Measurements from ENCODE around the gene BARHL1. TPM values are rescaled to one million over a fixed set of nuclear protein-coding genes. Genes with fewer than 3 reads are reported as not detected.

BARHL1 gene
- total RNA-seq, 1 experiment from 2014 or later, result not detected

- WGBS (ENCODE audit: extremely low coverage, insufficient read length, low lambda C conversion rate), result no CpG with 5 or more reads among the region's 19 CpGs
- no peaks in the 10 kb centered on the region for H3K27me3 ChIP-seq (ENCODE audit: insufficient read depth, low read length)
- no peaks in the 10 kb centered on the region for H3K79me1 ChIP-seq (ENCODE audit: insufficient read depth, low read depth, low read length, poor library complexity, severe bottlenecking)
- no peak overlapping the region for H2AFZ ChIP-seq (ENCODE audit: low read length)
- no peak overlapping the region for H3K4me3 Mint-ChIP-seq
- no peak overlapping the region for H2BK5ac ChIP-seq (ENCODE audit: insufficient read length, low read length)
- no peak overlapping the region for H3K18ac ChIP-seq (ENCODE audit: insufficient read length, low read depth, low read length)
- no peaks in the 10 kb centered on the region for H3K79me2 ChIP-seq (ENCODE audit: insufficient read depth, low read length)
- H3K9ac ChIP-seq (ENCODE audit: extremely low read depth, insufficient read length, low read length), result no peak overlapping the region
- no peaks in the 10 kb centered on the region for H3K9me3 ChIP-seq (ENCODE audit: control insufficient read depth, low read depth, low read length)
- H3K27ac Mint-ChIP-seq, result no peak overlapping the region
- no peak overlapping the region for H2BK20ac ChIP-seq (ENCODE audit: low read depth, low read length, poor library complexity, severe bottlenecking)
- H3T11ph ChIP-seq (ENCODE audit: low read length), result no peak overlapping the region
- peaks cover 4% of the 10 kb centered on the region; the same call in 1 of the 2 replicates for H3K4me1 ChIP-seq (ENCODE audit: insufficient read depth, low read length)
- no peak overlapping the region for H3K56ac ChIP-seq (ENCODE audit: insufficient read length, low read depth, low read length)
- H2BK15ac ChIP-seq (ENCODE audit: low read depth, low read length), result no peak overlapping the region
- H3K9me3 Mint-ChIP-seq, result no peaks in the 10 kb centered on the region; a peak in 1 of 5 replicates
- no peak overlapping the region for H3K23ac ChIP-seq (ENCODE audit: insufficient read length, low read depth, low read length)
- H3K14ac ChIP-seq (ENCODE audit: insufficient read depth, low read length), result no peak overlapping the region
- H4K20me1 ChIP-seq (ENCODE audit: control insufficient read depth, insufficient read depth, insufficient read length), result no peaks in the 10 kb centered on the region
- TF ChIP-seq CTCF (conservative IDR thresholded peaks at IDR 0.05), result no peak
- no peak overlapping the region for H4K5ac ChIP-seq (ENCODE audit: insufficient read length, low read depth, low read length)
- H3K27me3 Mint-ChIP-seq (ENCODE audit: low read depth), result peaks cover 6% of the 10 kb centered on the region
- peaks cover 8% of the 10 kb centered on the region for H3K23me2 ChIP-seq (ENCODE audit: insufficient read length, low read depth, low read length, poor library complexity, severe bottlenecking)
- no peak overlapping the region for H2BK120ac ChIP-seq (ENCODE audit: low read depth, low read length, poor library complexity, severe bottlenecking)
- H3K4ac ChIP-seq (ENCODE audit: low read depth, low read length), result no peak overlapping the region
- no peak overlapping the region for H4K91ac ChIP-seq (ENCODE audit: insufficient read length, low read depth, low read length)
- H3K36me3 Mint-ChIP-seq (ENCODE audit: insufficient read depth in 1 of 3, low read depth in 3 of 3), result no peaks in the 10 kb centered on the region
- no peak overlapping the region for H4K8ac ChIP-seq (replicated peaks; ENCODE audit: insufficient read length, low read depth, low read length)
- no peak overlapping the region for H2BK12ac ChIP-seq (ENCODE audit: insufficient read length, low read depth, low read length)
- no peak overlapping the region for H3K4me2 ChIP-seq (ENCODE audit: insufficient read depth, insufficient read length, low read length)
- no peak overlapping the region for H3K27ac ChIP-seq (ENCODE audit: insufficient read length, low read depth, low read length)
- no peak for DNase-seq
- H2AK5ac ChIP-seq (ENCODE audit: insufficient read length, low read length), result no peak overlapping the region
- peaks cover 24 to 33% of the 10 kb centered on the region in 2 experiments for H3K4me1 Mint-ChIP-seq
These were observed 40.3 kb upstream of the BARHL1 start for GRCh38 chr9:132541870-132542830.
